ENCODE data around the gene PDE10A.
A peak's percentile ranks its signal among the peaks of the same experiment; 100 is the strongest.

Gene PDE10A

DNA sequence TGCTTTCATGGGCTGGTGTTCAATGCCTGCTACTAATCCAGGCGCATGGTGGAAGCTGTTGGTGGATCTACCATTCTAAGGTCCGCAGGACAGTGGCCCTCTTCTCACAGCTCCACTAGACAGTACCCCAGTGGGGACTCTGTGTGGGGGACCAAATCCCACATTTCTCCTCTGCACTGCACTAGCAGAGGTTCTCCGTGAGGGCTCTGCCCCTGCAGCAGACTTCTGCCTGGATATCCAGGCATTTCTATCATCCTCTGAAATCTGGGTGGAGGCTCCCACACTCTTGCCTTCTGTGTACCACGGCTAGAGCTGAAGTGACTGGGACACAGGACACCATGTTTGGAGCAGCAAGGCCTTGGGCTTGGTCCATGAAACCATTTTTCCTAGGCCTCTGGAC is 219.6 kb downstream of the PDE10A start:
- TF ChIP-seq, protein P1, sequence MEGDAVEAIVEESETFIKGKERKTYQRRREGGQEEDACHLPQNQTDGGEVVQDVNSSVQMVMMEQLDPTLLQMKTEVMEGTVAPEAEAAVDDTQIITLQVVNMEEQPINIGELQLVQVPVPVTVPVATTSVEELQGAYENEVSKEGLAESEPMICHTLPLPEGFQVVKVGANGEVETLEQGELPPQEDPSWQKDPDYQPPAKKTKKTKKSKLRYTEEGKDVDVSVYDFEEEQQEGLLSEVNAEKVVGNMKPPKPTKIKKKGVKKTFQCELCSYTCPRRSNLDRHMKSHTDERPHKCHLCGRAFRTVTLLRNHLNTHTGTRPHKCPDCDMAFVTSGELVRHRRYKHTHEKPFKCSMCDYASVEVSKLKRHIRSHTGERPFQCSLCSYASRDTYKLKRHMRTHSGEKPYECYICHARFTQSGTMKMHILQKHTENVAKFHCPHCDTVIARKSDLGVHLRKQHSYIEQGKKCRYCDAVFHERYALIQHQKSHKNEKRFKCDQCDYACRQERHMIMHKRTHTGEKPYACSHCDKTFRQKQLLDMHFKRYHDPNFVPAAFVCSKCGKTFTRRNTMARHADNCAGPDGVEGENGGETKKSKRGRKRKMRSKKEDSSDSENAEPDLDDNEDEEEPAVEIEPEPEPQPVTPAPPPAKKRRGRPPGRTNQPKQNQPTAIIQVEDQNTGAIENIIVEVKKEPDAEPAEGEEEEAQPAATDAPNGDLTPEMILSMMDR (conservative IDR thresholded peaks at IDR 0.05): no peak
- no peak for TF ChIP-seq ZFX (IDR thresholded peaks at IDR 0.05)
- no peak overlapping the region for H3K27ac ChIP-seq

DNA sequence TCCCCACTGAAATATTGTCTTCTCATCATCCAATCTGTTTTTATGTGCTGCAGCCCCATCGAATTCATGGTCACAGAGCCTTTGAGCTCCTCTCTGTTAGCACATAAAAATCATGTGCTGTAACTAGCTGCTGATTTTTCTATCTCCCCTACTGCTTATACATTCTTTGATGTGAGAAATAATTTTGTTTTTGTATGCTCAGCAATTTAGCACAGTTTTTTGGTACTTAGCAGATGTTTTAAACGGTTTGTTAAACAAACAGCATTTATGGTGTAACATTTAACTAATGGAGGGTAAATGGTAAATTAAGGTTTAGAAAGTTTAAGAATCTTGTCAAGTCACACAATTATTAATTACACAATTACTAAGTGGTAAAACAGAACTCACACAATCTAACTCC is 221.9 kb downstream of the PDE10A start:
- no peak overlapping the region for H3K27ac ChIP-seq
- no peak for TF ChIP-seq ZFX (IDR thresholded peaks at IDR 0.05)

DNA sequence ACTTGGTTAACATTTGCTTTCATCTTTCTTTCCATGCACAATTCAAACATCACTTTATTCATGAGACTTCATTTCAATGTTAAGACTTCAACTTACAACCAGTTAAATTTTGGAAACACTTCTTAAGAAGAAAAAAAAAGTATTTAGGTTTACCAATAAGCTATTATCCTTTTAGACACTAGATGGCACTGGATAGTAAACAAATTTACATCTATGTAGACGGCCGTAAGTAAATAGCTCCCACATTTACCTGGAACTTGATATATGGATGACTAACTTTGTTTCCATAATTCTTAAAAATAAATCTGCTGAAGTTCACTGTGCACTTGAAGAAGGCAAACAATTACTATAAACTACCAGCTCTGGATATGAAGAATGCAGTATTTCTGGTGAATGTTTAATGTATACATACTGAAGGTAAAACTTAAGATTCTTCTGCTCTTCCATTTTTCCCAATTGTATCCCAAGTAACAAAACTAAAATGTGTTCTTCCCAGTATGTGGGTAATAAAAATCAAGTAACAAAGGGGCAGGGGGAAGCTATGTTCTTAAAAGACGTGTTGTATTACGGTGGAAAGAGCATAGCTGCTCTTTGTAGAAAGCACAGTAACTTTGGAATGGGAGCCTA is 223.0 kb downstream of the PDE10A start:
- TF ChIP-seq, protein P1 (conservative IDR thresholded peaks at IDR 0.05): peak; percentile 74
- no peak for TF ChIP-seq ZFX (IDR thresholded peaks at IDR 0.05)
- no peak overlapping the region for H3K27ac ChIP-seq

DNA sequence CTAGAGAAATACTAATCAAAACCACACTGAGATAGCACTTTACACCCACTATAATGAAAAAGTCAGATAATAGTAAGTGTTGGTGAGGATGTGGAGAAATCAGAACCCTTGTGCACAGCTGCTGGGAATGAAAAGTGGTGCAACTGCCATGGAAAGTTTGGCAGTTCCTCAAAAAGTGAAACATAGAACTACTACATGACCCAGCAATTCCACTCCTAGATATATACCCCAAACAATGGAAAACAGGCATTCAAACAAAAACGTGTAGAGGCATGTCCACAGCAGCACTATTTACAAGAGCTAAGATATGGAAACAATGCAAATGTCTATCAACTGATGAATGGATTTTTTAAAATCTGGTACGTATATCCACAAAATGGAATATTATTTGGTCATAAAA is 236.1 kb downstream of the PDE10A start:
- H3K27ac ChIP-seq: no peak overlapping the region
- TF ChIP-seq, protein P1 (conservative IDR thresholded peaks at IDR 0.05): no peak
- TF ChIP-seq ZFX (IDR thresholded peaks at IDR 0.05): no peak

DNA sequence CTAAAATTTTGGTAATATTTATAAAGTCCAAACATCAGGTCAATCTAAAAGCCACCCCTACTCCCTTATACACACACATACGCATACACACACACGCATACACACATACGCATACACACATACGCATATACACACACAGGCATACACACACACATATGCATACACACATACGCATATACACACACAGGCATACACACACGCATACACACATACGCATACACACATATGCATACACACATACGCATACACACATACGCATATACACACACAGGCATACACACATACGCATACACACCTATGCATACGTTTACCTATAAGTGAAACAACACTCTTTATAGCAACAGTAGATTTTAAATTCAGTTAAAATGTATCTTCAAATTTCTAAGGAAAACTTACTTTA is 240.8 kb downstream of the PDE10A start:
- H3K27ac ChIP-seq: no peak overlapping the region
- TF ChIP-seq, protein P1 (conservative IDR thresholded peaks at IDR 0.05): no peak
- no peak for TF ChIP-seq ZFX (IDR thresholded peaks at IDR 0.05)

DNA sequence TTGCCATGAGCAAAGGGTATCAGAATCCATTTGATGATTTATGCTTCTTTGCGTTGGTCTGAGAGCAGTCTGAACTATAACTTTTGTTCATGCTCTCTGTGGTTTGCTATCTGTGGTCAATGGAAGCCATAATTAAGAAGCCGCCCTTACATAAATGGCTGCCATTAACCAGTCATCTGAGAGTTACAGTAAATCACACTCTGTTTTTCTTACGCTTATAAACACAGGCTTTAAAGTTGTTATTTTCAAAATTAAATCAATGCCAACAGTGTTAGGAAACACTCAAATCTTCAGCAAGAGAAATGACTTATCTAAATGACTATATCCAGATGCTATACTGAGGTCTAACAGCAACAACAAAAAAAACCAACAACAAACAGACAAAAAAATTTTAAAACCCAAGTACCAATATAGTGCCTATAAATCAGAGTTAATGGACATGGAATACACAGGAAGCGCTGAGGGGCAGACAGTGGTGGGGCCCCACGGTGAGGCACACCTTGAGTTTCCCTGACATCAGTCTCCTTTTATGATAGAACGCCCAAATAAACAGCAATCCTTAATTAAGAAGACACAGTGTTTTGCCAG is 245.7 kb downstream of the PDE10A start:
- TF ChIP-seq, protein P1 (conservative IDR thresholded peaks at IDR 0.05): no peak
- TF ChIP-seq ZFX (IDR thresholded peaks at IDR 0.05): no peak
- no peak overlapping the region for H3K27ac ChIP-seq

DNA sequence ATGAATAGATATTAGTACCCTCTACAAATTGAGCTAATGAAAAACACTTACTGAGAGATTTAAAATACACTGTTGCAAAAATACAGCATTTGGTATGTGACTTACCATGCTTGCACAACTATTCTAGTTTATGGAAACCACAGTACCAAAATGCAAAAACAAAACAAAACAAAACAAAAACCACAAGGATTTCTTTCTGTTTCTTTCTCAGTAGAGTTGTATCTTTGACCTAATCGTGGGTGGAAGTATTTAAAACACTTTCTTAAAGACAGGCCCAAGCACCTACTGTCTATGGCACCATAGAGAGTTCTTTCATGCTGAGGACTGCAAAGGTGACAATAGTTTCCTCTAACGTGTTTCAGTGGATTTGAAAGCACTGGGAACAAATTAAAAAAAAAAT is 258.3 kb downstream of the PDE10A start:
- no peak for TF ChIP-seq ZFX (IDR thresholded peaks at IDR 0.05)
- TF ChIP-seq, protein P1 (conservative IDR thresholded peaks at IDR 0.05): no peak
- H3K27ac ChIP-seq: no peak overlapping the region

DNA sequence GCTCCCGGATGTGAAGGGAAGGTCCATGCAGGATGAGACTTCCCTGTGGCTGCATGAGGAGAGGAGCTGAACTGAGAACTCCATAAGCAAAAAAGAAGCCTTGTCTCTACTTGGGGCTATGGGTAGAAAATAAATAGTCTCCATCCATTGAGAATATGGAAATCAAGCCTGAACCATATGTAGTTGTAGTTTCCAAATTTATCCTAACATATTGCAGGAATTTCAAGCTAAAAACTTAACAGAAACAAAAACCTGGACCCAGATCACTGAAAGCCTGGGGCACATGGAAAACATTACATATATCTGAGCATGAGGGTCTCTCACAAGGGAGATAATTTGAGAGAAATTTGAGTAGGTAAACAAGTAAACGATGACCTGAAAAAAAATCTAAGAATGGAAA is 258.7 kb downstream of the PDE10A start:
- no peak for TF ChIP-seq ZFX (IDR thresholded peaks at IDR 0.05)
- TF ChIP-seq, protein P1 (conservative IDR thresholded peaks at IDR 0.05): no peak
- no peak overlapping the region for H3K27ac ChIP-seq
